PC-9 (cell line): ENCODE results near the gene PRXL2A. TPM values are rescaled to one million over a fixed set of nuclear protein-coding genes. Genes with fewer than 3 reads are reported as not detected.

ENCODE experiments used
- BruUV-seq: library from RNA; stranded (reverse); fragments of 400-500 nt; replicated peaks from 2 replicates; lab custom pipeline; 2021; lab: Mats Ljungman, UMichigan
- CTCF ChIA-PET: fragments of 300-600 bp; sonication (Branson Sonifier 250); formaldehyde crosslinking; loops from one replicate; lab custom pipeline; 2022; ENCODE audit warnings: antibody characterized with exemption; lab: Charles Lee
- POLR2A ChIA-PET: fragments of 300-600 bp; sonication (Branson Sonifier 250); formaldehyde crosslinking; loops from one replicate; lab custom pipeline; 2022; ENCODE audit warnings: antibody characterized with exemption; ENCODE audit not compliant: unreplicated experiment; lab: Charles Lee
- DNase-seq, 2 experiments: peaks; one replicate each; pipeline versions ENCODE4 v3.0.0 to v3.0.0-alpha.2; 2015 to 2022; ENCODE audit warnings: mixed read lengths in 1 of 2
- H2AFZ ChIP-seq: fragments of 200-600 bp; sonication (generic); 2 replicates; pipeline ENCODE4 v1.8.1; 2017; ENCODE audit warnings: antibody characterized with exemption
- H3F3A ChIP-seq: fragments of 200-600 bp; sonication (generic); 2 replicates; pipeline ENCODE4 v1.8.1; 2017; ENCODE audit warnings: antibody characterized with exemption, mild to moderate bottlenecking, low read depth; ENCODE audit not compliant: insufficient read depth
- H3K27ac ChIP-seq: fragments of 200-600 bp; sonication (generic); 2 replicates; pipeline ENCODE4 v1.6.1; 2016; ENCODE audit warnings: mixed run types
- H3K27me3 ChIP-seq: fragments of 200-600 bp; sonication (generic); 2 replicates; pipeline ENCODE4 v1.6.1; 2016; ENCODE audit warnings: low read depth, mixed run types; ENCODE audit not compliant: insufficient read depth
- H3K36me3 ChIP-seq: fragments of 200-600 bp; sonication (generic); 2 replicates; pipeline ENCODE4 v1.6.1; 2016; ENCODE audit warnings: low read depth, mixed run types
- H3K4me1 ChIP-seq: fragments of 200-600 bp; sonication (generic); replicated peaks from 2 replicates; pipeline ENCODE4 v1.6.1; 2016; ENCODE audit warnings: mixed run types; ENCODE audit not compliant: insufficient read depth
- H3K4me2 ChIP-seq: fragments of 200-600 bp; sonication (generic); 2 replicates; pipeline ENCODE4 v1.6.1; 2017; ENCODE audit warnings: mixed run types
- H3K4me3 ChIP-seq: fragments of 200-600 bp; sonication (generic); 2 replicates; pipeline ENCODE4 v1.6.1; 2016; ENCODE audit warnings: mixed run types
- H3K79me2 ChIP-seq: fragments of 200-600 bp; sonication (generic); 2 replicates; pipeline ENCODE4 v1.6.1; 2017; ENCODE audit warnings: low read depth, mixed run types
- H3K9me2 ChIP-seq: fragments of 200-600 bp; sonication (generic); 2 replicates; pipeline ENCODE4 v1.8.1; 2017; ENCODE audit warnings: mild to moderate bottlenecking; ENCODE audit not compliant: insufficient read depth
- H3K9me3 ChIP-seq: fragments of 200-600 bp; sonication (generic); 2 replicates; pipeline ENCODE4 v1.8.1; 2016; ENCODE audit warnings: low read depth; ENCODE audit not compliant: insufficient read depth
- H4K20me1 ChIP-seq: fragments of 200-600 bp; sonication (generic); 2 replicates; pipeline ENCODE4 v1.8.1; 2017; ENCODE audit not compliant: insufficient read depth
- EZH2 ChIP-seq: fragments of 200-600 bp; sonication (generic); IDR thresholded peaks from 2 replicates; pipeline ENCODE4 v1.8.0; 2017; ENCODE audit warnings: antibody characterized with exemption, low read depth
- intact Hi-C: fragments of 100-400 bp; cut with micrococcal nuclease; formaldehyde crosslinking; loops from one replicate; pipeline ENCODE4 v1.10.0; 2022; ENCODE audit not compliant: unreplicated experiment
- total RNA-seq: library from RNA; stranded (reverse); gene quantifications from 2 replicates; pipeline ENCODE4 v1.2.3, GENCODE V29; 2021
- TF ChIP-seq, protein P1 (sequence below): fragments of 200-600 bp; sonication (generic); conservative IDR thresholded peaks from 2 replicates; pipeline ENCODE4 v1.6.1; 2017; ENCODE audit warnings: mixed run types, antibody characterized with exemption, mild to moderate bottlenecking, moderate library complexity

The PRXL2A gene
- total RNA-seq, 1 experiment from 2014 or later = 88.7 TPM

DNA sequence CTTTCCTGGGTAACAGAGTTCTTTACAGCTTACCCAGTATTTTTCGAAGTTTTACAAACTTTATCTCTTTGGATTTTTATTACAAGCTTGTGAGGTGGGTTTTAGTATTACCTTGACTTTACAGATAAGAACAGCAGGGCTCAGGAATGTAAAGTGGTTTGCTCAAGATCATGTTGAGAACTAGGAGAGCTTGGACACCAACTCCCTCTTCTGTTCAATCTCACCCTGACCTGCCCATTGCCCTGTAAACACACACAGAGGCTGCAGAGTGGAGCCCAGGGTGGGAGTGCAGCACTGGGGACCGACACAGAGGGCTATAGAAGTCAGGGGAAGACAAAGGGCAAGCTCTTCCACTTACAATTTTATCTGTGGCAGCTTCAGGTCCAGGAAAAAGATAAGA, 41.2 kb downstream of the PRXL2A start:
- Histone ChIP-seq H3K9me3 (0 out of 2 replicates have a peak, but pooled peaks cover 3% of the 10 kb centered on the region), H4K20me1 (no peaks in the 10 kb centered on the region), H3K27ac (no peak overlapping the region), H3K79me2 (peaks cover 23% of the 10 kb centered on the region), H3K4me2 (no peak overlapping the region), H3F3A (peaks cover 25% of the 10 kb centered on the region; the same call in 1 of the 2 replicates), H3K4me1 (peaks cover 16% of the 10 kb centered on the region), H3K27me3 (no peaks in the 10 kb centered on the region), H3K4me3 (no peak overlapping the region), H2AFZ (no peak overlapping the region), H3K36me3 (no peaks in the 10 kb centered on the region), H3K9me2 (no peaks in the 10 kb centered on the region)
- ChIA-PET CTCF (no interaction called here), POLR2A (interaction anchor here (0.7 kb wide), 1 partner anchor 60 kb away, joined by 6 read pairs; no protein-coding TSS in a partner anchor)
- BruUV-seq = no TSS peak
- TF ChIP-seq, protein P1, sequence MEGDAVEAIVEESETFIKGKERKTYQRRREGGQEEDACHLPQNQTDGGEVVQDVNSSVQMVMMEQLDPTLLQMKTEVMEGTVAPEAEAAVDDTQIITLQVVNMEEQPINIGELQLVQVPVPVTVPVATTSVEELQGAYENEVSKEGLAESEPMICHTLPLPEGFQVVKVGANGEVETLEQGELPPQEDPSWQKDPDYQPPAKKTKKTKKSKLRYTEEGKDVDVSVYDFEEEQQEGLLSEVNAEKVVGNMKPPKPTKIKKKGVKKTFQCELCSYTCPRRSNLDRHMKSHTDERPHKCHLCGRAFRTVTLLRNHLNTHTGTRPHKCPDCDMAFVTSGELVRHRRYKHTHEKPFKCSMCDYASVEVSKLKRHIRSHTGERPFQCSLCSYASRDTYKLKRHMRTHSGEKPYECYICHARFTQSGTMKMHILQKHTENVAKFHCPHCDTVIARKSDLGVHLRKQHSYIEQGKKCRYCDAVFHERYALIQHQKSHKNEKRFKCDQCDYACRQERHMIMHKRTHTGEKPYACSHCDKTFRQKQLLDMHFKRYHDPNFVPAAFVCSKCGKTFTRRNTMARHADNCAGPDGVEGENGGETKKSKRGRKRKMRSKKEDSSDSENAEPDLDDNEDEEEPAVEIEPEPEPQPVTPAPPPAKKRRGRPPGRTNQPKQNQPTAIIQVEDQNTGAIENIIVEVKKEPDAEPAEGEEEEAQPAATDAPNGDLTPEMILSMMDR = no peak
- TF ChIP-seq EZH2 = no peak
- no peak for DNase-seq
- intact Hi-C loops = no loop called here

DNA sequence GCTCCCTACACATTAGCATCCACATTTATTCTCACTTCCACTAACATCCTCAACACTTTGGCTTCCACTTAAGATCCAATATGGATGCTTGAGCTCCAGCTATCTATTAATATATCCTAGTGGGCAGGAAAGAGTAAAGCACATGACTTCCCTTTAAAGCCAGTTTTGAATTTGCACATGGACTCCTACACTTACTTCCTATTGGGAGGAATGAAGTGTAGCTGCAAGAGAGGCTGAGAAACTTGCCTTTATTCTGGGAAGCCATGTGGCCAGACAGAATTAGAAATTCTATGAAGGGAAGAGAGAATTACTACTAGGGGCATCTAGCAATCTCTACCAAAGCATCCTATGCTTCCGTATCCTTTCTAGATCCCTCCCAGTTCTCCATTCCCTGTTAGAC, 42.8 kb downstream of the PRXL2A start:
- no peak overlapping the region for H3K4me3 ChIP-seq
- H3K36me3 ChIP-seq = no peaks in the 10 kb centered on the region
- peaks cover 10% of the 10 kb centered on the region for H4K20me1 ChIP-seq
- no peaks in the 10 kb centered on the region for H3K9me2 ChIP-seq
- H3K4me2 ChIP-seq = no peak overlapping the region
- no peaks in the 10 kb centered on the region for H3K27me3 ChIP-seq
- DNase-seq = no peak
- H3K27ac ChIP-seq = no peak overlapping the region
- peaks cover 39% of the 10 kb centered on the region for H3K79me2 ChIP-seq
- peaks cover 17% of the 10 kb centered on the region; the same call in 1 of the 2 replicates for H3F3A ChIP-seq
- POLR2A ChIA-PET = interaction anchor here (0.6 kb wide), 1 partner anchor 21 kb away, joined by 3 read pairs; no protein-coding TSS in a partner anchor
- intact Hi-C loops = no loop called here
- peaks cover 21% of the 10 kb centered on the region for H3K4me1 ChIP-seq
- CTCF ChIA-PET = no interaction called here
- BruUV-seq = no TSS peak
- no peak overlapping the region for H2AFZ ChIP-seq
- no peak for TF ChIP-seq EZH2
- TF ChIP-seq, protein P1 = no peak
- H3K9me3 ChIP-seq = 0 out of 2 replicates have a peak, but pooled peaks cover 3% of the 10 kb centered on the region

GRCh38 chr10:80452069-80452468, 43.7 kb downstream of the PRXL2A start:
- peaks cover 49% of the 10 kb centered on the region for H3K79me2 ChIP-seq
- H3K27ac ChIP-seq = no peak overlapping the region
- intact Hi-C loops = no loop called here
- H4K20me1 ChIP-seq = peaks cover 19% of the 10 kb centered on the region
- POLR2A ChIA-PET = no interaction called here
- H3K9me3 ChIP-seq = 0 out of 2 replicates have a peak, but pooled peaks cover 3% of the 10 kb centered on the region
- H3K4me1 ChIP-seq = peaks cover 30% of the 10 kb centered on the region
- no TSS peak for BruUV-seq
- H3F3A ChIP-seq = peaks cover 17% of the 10 kb centered on the region; the same call in 1 of the 2 replicates
- no peaks in the 10 kb centered on the region for H3K36me3 ChIP-seq
- no peak overlapping the region for H2AFZ ChIP-seq
- TF ChIP-seq EZH2 = no peak
- TF ChIP-seq, protein P1 = no peak
- peak overlapping the region; percentile 91 for H3K4me2 ChIP-seq
- H3K27me3 ChIP-seq = no peaks in the 10 kb centered on the region
- CTCF ChIA-PET = no interaction called here
- DNase-seq = no peak
- H3K4me3 ChIP-seq = no peak overlapping the region
- no peaks in the 10 kb centered on the region for H3K9me2 ChIP-seq
